ENCODE results near the gene TARM1.
A peak's percentile ranks its signal among the peaks of the same experiment; 100 is the strongest.
"Not testable (repeated sequence)": the region's sequence is repeated elsewhere in the genome, so short reads cannot be mapped to it uniquely, and the experiment has no call there.

The TARM1 gene

GRCh38 chr19:54099190-54099902 lies 18.2 kb upstream of the TARM1 start:
- DNase-seq: no peak

- DNase-seq: peak; percentile 42
Measured at GRCh38 chr19:54096617-54097106, 15.5 kb upstream of the TARM1 start.

GRCh38 chr19:54095859-54096616 lies 14.9 kb upstream of the TARM1 start:
- DNase-seq: peak; percentile 21

GRCh38 chr19:54095136-54095858 lies 14.1 kb upstream of the TARM1 start:
- DNase-seq: no peak

- no peak for DNase-seq
Measured at GRCh38 chr19:54094426-54095000, 13.3 kb upstream of the TARM1 start.

- DNase-seq: no peak
Measured at GRCh38 chr19:54084410-54084809, 3.2 kb upstream of the TARM1 start.

- DNase-seq: peak; percentile 62
Measured at GRCh38 chr19:54077334-54077733, 3.8 kb downstream of the TARM1 start.

- no peak for DNase-seq
Measured at GRCh38 chr19:54074851-54075250, 6.3 kb downstream of the TARM1 start.

- DNase-seq: no peak
Measured at GRCh38 chr19:54073829-54074228, 7.3 kb downstream of the TARM1 start.

GRCh38 chr19:54069470-54069869 lies 11.7 kb downstream of the TARM1 start:
- peak; percentile 25 for DNase-seq

GRCh38 chr19:54063350-54064116 lies 17.6 kb downstream of the TARM1 start, which contains the start of gene VSTM1:
VSTM1 (minus strand) TSS chr19:54063897; CDS start chr19:54063777, 120 bp downstream.
- DNase-seq: no peak

GRCh38 chr19:54062643-54063042 lies 18.5 kb downstream of the TARM1 start:
- no peak for DNase-seq

- no peak for DNase-seq
Measured at GRCh38 chr19:54047616-54048015, 33.5 kb downstream of the TARM1 start.

GRCh38 chr19:54045771-54046170 lies 35.4 kb downstream of the TARM1 start:
- DNase-seq: no peak

GRCh38 chr19:54042989-54043388 lies 38.2 kb downstream of the TARM1 start:
- DNase-seq: no peak

- no peak for DNase-seq
Measured at GRCh38 chr19:54041969-54042606, 39.1 kb downstream of the TARM1 start.

- no peak for DNase-seq
Measured at GRCh38 chr19:54040003-54040402, 41.2 kb downstream of the TARM1 start.

- DNase-seq: not testable (repeated sequence)
Measured at GRCh38 chr19:54036542-54036941, 44.6 kb downstream of the TARM1 start.

GRCh38 chr19:54035215-54036178 lies 45.7 kb downstream of the TARM1 start:
- no peak for DNase-seq

GRCh38 chr19:54030895-54031586 lies 50.1 kb downstream of the TARM1 start:
- peak; percentile 72 for DNase-seq

All from OCI-M1 (cell line).